ENCODE measurements around the gene MCM3AP. TPM values are rescaled to one million over a fixed set of nuclear protein-coding genes. Genes with fewer than 3 reads are reported as not detected.

The MCM3AP gene
- total RNA-seq, 1 experiment from 2014 or later = 27.5 TPM

DNA sequence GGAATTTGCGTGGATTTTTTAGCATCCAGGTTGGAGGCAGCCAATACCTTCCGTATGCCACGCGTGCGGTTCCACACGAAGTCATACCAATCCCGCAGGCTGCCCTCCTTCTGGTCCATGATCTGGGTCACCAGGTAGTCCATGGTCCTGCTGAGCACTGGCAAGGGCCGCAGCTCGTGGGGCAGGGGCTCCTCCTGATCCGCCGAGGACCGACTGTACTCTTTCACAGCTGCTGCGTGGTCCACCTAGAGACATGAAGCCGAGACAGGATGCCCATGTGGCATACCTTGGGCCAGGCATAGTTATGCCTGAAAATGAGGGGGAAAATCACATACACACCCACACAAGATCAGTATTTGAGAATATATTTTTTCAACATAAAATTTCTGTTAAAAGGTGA is 12.1 kb downstream of the MCM3AP start:
- DNase-seq (ENCODE audit: low read depth) = no peak

DNA sequence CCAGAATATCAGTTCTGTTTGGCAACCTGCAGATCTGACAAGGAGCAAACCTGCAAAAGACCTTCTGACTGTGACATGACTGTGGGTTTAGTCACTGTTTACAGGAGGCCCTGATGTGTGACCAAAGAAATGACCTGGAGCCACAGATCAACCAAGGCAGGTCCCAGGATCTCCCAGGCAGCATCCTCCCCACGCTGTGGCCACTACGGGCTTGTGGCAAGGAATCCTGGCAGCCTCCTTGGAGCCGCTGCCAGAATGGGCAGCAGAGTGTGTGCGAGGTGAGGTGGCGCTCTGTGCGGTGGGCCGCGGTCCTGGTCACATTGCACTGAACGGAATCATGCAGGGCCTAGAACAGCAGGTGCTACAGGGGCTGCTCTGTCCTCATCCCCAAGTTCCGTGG is 15.9 kb downstream of the MCM3AP start:
- no peak for DNase-seq (ENCODE audit: low read depth)

DNA sequence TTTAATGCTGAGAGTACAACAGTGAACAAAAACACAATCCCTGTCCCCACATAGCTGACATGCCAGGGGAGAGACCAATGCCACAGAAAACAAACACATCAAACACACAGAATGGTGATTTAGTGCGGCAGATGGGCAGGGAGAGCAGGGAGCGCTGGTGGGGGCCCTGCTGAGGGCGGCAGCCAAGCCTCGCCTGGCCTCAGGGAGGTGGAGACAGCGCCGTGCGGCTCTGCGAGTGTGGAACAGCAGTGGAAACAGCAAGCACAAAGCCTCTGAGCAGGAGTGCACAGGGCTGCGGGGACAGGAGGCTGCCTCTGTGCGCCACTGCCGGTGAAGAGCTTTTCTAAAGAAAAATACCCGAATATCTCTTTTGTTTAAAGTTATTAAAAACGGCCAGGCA is 17.0 kb downstream of the MCM3AP start:
- DNase-seq (ENCODE audit: low read depth) = no peak

DNA sequence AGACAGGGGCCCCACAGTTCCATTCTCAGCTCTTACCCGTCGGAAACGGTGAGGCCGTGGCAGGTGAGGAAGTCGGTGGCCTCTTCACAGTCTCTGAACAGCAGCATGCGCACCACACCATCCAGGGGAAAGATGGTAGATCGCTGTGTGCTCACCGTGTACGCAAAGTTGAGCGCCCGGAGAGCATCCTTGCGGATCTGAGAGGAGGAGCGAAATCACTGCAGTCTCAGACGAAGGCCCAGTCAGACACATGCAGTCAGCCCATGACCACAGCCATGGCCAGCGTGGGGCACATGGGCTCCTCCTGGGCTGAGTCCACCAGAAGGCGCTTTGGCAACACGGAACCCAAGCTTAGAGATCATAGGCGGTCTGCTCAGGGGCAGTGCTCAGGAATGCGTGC is 18.5 kb downstream of the MCM3AP start:
- DNase-seq (ENCODE audit: low read depth) = no peak

DNA sequence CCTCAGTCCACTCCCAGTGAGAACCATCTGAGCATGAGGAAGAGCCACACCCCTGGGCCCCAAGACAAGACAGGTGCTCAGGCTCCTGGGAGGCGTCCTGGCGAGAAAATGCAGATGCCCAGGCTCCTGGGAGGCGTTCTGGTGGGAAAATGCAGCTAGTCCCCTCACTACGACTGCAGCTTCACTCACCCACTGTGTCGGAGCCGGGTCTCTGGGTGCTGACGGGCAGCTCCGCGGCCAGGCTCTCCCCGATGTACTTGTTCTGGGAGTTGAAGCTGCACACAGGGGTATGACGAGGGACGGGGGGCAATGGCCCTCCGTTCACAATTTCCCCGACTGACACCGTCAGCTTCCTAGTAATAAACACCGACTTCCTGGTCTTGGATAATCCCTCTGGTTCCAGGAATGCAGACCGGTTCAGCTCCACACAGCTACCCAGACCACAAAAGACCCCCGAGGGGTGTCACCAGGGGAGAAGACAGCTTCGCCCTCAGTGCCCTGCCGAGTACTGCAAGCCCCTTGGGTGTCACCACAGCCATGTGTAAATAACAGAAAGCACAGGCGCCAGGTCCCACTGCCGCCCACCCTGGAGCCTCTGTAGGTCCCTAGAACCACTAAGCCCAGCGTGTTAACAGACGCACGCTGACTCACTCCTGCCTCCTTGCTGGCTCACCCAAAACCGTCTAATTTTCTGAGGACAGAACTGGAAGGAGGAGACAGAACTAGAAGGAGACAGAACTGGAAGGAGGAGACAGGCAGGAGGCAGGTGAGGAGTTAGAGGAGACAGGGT is 19.5 kb downstream of the MCM3AP start:
- DNase-seq (ENCODE audit: low read depth) = no peak

DNA sequence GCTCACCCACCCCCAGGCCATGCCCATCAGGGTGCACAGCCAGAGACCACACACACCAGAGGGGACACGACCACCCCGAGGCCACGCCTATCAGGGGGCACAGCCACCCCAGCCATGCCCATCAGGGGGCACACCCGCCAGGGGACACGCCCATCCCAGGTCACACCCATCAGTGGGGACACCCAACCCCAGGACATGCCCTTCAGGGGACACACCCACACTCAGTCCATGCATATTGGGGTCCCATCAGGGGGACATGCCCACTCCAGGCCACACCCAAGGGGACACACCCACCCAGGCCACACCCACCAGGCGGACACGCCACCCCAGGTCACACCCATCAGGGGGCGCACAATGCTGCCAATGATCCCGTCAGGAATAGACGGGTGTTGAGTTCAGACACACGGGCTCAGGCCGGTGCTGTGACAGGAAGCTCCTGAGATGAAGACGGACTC is 20.7 kb downstream of the MCM3AP start:
- no peak for DNase-seq (ENCODE audit: low read depth)

DNA sequence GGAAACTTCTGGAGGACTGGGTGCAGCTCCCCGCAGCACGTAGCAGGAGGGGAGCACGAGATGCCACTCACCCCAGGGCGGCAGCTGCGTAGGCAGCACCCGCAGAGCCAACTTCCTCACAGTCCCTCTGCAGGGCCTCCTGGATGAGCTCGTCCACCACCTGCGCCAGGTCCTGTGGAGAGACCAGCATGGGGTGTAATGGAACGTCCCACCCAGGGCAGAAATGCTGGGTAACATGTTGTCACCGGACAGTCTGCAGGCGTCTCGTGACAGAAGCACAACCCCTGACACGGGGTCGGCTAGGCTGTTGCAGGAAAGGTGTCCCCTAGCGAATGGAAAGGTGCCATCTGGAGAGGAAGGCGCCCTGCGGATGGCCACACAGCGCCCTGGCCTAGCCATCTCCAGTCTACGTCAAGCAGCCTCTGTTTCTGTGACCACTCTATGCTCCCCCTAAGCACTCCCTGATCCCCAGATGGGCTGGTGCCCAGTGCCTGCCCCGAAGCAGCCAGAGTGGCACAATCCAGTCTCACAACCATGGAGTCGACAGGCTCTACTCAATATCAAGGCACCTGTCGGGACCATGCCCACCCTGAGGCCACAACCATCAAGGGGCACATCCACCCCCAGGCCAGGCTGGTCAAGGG is 21.2 kb downstream of the MCM3AP start:
- DNase-seq (ENCODE audit: low read depth) = no peak

DNA sequence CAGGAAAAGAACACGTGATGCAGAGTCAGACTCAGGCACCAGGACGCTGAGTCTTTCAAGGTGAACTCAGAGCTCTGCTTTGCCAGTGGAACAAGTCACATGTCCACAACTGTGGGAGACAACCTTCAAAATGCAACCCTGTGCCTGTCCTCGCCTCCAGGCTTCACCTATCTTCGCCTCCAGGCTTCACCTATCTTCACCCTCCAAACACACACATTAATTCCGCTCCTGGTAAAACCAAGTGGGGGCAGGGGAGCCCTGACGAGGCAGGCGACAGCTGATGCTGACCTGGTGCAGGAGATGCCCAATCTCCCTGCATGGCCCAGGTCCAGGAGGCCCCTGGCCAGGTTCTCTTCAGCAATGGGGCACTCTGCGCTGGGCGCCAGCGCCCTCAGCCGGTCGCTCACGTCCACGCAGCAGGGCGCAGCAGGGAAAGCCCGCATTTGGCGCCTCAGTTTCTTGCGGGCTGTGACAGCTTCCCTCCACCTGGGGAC is 28.9 kb downstream of the MCM3AP start:
- DNase-seq (ENCODE audit: low read depth) = no peak

DNA sequence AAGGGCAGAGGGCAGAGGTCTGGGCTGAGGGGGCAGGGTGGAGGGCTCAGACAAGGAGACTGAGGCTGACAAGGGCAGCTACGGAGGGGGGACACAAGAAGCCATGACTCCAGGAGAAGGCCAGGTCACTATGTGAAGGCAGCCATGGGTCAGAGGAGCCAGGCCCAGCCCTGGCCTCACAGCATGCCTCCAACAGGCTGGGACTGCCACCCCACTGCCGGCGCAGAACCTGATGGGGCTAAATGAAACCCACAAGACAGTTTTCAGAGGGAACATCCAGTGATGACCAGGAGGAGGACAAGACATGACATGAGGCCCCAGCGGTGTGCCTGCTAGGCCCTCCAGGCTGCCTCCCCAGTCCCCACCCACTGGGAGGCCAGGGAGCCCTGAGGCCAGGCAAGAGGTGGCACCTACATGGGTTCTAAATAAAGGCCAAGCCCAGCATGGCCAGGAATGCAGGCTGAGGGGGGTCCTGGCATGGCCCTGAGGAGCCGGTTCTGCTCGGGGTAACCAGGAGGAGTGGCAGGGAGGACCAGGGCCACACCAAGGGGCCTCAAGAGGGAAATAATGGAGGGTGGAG is 29.6 kb downstream of the MCM3AP start:
- DNase-seq (ENCODE audit: low read depth) = no peak

DNA sequence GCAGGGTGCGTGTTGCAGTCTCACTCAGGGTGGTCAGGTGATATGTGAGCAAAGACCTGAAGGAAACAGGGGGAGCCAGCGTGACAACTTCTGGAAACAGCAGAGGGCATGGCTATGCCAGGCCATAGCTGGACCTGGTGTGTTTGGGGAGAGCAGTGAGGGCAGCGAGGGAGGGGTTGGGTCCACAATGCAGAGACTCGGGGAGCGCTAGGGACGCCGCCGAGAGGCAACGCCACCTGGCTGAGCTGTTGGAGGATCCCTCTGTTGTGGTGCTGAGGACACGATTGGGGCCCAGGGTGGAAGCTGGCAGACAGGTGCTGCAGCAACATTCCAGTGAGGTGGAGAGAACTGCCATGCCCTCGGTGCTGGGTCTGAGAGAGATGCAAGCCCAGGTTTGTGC is 30.2 kb downstream of the MCM3AP start:
- no peak for DNase-seq (ENCODE audit: low read depth)

DNA sequence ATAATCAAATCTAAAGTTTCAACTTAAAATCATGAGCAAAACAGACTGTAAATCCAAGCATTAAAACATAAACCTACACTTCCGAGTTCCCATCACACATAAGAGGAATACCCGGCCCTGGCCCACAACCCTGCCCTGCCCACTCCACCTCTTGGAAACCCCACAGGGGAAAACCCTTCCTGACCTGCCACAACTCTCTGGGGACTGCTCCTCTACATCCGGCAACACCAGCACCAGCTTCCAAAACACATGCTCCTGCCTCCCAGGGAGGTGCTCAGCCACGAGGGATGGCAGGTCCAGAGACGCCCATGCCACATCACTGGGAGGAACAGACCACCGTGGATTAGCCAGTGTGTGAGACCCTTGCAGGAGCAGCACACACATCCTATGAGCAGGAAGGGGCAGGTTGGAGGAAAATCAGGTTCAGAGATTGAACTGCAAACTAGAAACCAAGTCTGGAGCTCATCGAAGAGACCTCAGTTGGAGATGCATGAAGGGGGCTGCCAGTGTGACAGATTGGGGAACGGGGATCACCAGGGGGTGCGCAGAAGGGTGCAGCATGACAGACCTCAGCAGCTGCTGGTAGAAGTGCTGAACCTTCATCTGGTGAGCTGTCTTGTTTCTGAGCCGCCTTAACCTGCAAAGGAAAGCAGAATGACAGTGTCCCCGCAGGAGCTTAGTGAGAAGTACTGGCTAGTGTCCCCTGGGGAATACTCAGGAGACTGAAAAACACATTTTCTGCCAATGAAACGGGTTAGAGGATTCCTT is 31.0 kb downstream of the MCM3AP start:
- DNase-seq (ENCODE audit: low read depth) = no peak

DNA sequence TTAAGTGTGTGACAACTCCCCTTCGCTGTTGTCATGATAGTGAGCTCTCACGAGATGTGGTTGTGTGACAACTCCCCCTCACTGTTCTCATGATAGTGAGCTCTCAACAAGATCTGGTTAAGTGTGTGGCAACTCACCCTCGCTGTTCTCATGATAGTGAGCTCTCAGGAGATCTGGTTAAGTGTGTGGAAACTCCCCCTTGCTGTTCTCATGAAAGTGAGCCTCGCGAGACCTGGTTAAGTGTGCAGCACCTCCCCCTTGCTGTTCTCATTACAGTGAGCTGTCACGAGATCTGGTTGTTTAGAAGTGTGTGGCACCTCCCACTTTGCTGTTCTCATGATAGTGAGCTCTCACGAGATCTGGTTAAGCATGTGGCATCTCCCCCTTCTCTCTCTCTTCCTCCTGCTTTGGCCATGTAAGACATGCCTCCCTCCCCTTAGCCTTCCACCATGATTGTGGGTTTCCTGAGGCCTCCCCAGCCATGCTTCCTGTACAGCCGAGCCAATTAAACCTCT is 31.7 kb downstream of the MCM3AP start:
- DNase-seq (ENCODE audit: low read depth) = no peak

DNA sequence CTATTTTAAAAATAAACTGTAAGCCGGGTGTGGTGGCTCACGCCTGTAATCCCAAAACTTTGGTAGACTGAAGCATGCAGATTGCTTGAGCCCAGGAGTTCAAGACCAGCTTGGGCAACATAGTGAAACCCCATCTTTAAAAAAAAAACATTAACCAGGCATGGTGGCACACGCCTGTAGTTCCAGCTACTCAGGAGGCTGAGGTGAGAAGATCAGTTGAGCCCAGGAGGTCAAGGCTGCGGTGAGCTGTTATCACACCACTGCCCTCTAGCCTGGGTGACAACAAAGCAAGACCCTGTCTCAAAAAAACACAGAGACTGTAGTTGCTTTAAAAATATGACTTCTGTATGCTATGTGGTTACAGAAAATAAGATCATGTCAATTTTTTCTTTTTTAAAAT is 32.6 kb downstream of the MCM3AP start:
- no peak for DNase-seq (ENCODE audit: low read depth)

DNA sequence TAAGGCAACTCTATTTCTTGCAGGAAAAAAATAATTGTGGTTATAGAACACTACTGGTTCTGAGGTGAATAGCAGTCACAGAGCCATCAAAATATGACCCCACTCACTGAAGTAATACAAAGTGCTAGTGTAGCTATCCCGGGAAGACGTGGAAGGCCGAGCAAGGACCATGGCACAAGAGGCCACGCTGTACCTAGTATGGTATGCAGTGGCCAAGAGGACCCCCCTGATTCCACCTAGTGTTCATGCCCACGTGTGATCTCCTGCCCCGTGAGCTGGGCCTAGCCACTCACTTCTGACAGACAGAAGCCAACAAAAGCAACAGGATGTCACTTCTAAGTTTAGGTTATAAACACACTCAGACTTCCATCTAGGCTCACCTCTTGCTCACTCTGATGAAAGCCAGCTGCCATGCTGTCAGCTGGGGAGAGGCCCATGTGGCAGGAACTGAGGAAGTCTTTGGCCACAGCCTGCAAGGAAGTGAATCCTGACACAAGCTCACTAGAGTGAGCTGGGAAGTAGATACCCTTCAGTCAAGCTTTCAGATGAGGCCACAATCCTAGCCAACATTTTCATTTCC is 35.2 kb downstream of the MCM3AP start:
- DNase-seq (ENCODE audit: low read depth) = no peak

DNA sequence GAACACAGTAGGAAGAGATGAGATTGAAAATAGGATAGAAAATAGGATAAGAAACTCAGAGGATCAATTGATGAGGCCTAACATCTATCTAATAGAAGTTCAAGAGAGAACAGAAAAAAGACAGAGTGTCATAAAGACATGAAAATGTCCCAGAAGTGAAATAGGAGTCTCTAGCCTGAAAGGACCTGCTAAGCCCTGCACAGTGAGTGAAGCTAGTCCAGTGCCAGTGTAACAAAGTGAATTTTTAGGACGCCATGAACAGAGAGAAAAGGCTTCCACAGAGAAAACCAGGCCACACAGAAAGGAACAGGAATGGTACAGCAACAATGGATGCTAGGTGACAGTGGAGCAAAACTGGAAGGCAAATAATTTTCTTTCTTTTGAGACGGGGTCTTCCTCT is 36.6 kb downstream of the MCM3AP start:
- no peak for DNase-seq (ENCODE audit: low read depth)

DNA sequence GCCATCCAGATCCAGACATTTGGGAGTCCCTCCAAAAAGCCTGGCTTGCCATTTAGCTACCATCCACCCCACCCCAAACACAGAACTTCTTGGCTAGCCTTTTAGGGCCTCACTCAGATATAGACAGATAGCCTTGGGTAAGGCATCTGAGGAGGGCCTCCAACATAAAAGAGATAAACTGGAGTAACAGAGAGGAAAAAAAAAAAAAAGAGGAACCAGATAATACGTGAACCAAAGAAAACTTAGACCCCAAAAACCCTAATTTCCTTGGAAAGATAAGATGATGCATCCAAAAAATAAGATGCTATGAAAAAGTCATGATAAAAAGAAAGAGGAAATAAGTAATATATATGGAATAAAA is 37.0 kb downstream of the MCM3AP start:
- no peak for DNase-seq (ENCODE audit: low read depth)

DNA sequence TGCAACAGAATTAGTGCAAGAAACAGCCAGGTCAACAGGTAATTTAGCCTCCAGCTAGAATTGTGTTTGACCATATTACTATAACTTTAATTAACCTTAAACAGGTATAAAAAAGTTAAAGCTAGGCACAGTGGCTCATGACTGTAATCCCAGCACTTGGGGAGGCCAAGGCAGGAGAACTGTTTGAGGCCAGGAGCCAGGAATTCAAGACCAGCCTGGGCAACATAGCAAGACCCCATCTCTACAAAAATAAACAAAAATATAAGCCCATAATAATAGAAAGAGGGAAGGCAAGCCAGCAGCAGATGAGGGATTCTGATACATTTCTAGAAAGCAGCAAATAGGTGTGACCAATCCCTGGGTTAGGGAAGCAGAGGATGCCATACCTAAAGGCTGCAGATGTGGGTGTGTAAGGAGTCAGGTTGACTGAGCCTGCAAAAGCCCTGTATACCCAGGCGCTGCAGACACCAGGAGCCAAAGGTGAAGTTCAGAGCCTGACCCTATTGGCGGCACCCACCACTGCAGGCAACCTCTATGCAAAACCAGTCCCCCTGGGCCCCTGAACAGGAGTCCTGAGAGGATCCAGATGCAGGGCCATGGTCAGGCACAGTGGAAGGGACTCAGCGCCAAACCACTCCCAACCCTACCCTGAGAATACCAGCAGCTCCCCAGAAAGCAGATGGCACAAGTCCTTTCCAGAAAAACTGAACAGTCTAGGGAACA is 37.6 kb downstream of the MCM3AP start:
- no peak for DNase-seq (ENCODE audit: low read depth)

DNA sequence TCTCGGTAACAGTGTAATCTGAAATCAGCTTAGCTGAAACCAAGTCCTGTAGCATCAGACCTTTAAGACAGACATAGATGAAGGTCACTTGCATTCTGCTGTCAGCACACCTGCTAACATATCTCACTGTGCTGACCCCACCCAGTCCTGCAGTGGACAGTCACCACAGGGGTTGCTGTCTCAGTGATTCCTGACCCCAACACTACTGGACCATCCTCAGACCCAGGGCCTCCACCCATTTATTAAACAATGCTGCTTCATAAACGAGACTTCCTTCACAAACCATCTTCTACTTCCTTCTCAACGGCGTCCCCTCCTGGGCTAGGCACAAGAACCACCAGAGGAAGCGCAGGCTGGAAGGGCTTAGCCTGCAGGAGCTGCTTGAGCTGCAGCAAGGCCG is 39.1 kb downstream of the MCM3AP start:
- no peak for DNase-seq (ENCODE audit: low read depth)

DNA sequence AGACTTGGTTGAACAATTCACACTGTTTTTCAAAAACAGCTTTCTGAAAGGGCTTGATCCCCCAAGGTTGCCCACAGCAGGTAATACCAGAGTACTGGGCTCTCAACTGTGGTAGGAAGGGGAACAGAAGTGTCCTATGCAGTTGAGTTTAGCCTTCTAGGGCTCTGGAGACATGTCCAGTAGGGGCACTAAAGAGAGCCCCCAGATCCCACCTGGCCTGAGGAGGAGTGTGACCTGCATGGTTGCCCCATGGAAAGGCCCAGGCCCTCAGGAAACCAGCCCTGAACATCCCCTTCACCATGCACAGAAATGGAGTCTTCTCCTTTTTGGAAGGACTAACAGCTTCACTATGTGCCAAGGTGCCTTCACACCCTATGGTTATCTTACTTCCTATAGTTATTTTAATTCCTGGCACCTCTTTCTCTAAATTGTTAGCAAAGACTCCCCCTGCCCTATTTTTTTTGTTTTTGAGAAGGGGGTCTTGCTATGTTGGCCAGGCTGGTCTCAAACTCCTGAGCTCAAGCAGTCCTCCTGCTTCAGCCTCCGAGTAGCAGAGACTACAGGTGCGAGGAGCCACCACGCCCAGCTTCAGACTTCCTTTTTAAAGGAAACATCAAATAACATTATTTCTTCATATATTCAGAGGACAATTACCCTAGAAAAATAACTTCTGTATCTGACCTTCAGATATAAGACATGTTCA is 40.0 kb downstream of the MCM3AP start:
- no peak for DNase-seq (ENCODE audit: low read depth)

DNA sequence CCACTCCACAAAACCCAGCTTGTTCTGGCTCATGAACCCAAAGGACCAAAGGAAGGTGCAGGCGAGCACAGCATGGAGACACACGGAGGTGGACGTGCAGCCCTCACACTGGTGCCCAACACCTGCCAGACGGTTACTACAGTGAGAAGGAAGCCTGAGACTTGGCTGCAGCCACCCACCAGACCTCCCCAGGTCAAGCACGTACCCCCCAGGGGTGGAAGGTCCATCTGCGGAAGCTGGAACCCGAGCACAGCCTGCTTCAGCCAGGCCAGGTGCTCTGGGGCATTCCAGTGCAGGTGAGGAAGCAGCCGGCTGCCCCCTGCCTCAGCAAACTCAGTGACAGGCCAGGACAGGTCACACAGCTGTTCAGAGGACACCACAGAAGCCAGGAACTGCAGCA is 40.8 kb downstream of the MCM3AP start:
- no peak for DNase-seq (ENCODE audit: low read depth)

Measured in RPMI7951 (cell line).